ENCODE data around the gene FN3KRP.

Gene FN3KRP

DNA sequence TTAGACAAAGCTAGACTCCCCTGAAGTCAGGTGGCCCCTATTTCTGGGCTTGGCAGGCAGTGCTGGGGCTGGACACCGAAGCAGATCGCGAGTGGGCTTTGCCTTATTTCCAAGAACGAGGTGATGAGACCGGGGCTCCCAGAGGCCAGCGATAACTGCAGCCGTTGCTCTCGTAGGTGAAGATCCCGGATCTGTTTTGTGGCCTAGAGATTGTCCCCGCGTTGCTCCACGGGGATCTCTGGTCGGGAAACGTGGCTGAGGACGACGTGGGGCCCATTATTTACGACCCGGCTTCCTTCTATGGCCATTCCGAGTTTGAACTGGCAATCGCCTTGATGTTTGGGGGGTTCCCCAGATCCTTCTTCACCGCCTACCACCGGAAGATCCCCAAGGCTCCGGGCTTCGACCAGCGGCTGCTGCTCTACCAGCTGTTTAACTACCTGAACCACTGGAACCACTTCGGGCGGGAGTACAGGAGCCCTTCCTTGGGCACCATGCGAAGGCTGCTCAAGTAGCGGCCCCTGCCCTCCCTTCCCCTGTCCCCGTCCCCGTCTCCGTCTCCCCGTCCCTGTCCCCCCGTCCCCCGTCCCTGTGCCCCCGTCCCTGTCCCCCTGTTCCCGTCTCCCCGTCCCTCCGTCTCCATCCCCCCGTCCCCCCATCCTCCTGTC is 33.9 kb downstream of the FN3KRP start:
- DNase-seq (ENCODE audit: insufficient read length, low spot score) (no peak), FAIRE-seq (no peak)
- TF ChIP-seq, protein P1, sequence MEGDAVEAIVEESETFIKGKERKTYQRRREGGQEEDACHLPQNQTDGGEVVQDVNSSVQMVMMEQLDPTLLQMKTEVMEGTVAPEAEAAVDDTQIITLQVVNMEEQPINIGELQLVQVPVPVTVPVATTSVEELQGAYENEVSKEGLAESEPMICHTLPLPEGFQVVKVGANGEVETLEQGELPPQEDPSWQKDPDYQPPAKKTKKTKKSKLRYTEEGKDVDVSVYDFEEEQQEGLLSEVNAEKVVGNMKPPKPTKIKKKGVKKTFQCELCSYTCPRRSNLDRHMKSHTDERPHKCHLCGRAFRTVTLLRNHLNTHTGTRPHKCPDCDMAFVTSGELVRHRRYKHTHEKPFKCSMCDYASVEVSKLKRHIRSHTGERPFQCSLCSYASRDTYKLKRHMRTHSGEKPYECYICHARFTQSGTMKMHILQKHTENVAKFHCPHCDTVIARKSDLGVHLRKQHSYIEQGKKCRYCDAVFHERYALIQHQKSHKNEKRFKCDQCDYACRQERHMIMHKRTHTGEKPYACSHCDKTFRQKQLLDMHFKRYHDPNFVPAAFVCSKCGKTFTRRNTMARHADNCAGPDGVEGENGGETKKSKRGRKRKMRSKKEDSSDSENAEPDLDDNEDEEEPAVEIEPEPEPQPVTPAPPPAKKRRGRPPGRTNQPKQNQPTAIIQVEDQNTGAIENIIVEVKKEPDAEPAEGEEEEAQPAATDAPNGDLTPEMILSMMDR (IDR thresholded peaks at IDR 0.05; ENCODE audit: insufficient read depth, missing control alignments): no peak

DNA sequence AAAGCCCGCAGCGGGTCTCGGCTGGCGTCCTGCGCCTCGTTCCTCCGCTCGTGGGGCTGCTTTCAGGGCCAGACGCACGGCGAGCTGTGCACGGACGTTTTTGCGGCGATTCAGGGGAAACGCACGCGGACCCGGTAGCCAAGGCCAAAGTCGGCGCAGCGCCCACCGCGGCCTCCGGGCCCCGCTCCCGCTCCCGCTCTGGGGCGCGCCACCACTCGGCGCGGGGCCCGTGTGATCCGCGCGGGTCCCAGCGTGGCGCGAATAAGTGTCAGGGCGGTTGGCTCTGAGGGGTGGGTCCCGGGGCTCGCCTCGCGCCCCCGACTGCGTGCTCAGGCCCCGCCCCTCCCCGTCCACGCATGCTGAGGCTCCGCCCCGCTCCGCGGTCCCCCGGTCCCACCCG is 34.7 kb downstream of the FN3KRP start:
- TF ChIP-seq, protein P1 (IDR thresholded peaks at IDR 0.05; ENCODE audit: insufficient read depth, missing control alignments): no peak
- DNase-seq (ENCODE audit: insufficient read length, low spot score) (no peak), FAIRE-seq (no peak)

DNA sequence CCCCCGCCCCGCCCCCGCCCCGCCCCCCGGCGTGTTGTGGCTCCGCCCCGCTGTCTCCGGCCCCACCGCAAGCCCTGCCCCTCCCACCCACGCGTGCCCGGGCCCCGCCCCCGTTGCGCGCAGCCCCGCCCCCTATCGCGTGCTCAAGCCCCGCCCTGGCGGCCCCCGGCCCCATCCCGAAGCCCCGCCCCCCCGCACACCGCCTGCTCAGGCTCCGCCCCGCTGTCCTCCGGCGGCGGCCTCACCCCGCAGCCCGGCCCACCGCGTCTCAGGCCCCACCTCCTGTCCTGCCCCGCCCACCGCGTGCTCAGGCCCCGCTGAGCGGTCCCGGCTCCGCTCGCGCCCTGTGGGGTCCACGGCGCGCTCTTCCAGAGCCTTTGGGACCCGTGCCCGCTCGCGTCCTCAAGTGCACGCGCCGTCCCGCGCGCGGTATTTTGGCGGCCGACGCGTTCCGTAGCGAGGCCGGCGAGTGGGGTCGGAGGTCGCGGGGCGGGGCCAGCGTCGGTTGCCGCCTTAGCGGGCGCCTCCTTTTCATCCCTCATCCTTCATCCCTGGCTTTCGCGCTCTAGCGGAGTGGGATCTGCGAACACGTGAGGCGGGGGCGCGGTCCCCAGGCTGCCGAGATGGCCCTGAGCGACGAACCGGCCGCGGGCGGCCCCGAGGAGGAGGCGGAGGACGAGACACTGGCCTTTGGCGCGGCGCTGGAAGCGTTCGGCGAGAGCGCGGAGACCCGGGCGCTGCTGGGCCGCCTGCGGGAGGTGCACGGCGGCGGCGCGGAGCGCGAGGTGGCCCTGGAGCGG is 35.3 kb downstream of the FN3KRP start, which contains the start of gene TBCD:
Gene TBCD, plus strand, starts transcription at position 495 of the 800 bp plus-strand sequence. Its CDS starts 129 bp downstream, at position 624.
- DNase-seq (ENCODE audit: insufficient read length, low spot score): peak; percentile 78
- TF ChIP-seq, protein P1 (IDR thresholded peaks at IDR 0.05; ENCODE audit: insufficient read depth, missing control alignments): no peak
- no peak for FAIRE-seq

DNA sequence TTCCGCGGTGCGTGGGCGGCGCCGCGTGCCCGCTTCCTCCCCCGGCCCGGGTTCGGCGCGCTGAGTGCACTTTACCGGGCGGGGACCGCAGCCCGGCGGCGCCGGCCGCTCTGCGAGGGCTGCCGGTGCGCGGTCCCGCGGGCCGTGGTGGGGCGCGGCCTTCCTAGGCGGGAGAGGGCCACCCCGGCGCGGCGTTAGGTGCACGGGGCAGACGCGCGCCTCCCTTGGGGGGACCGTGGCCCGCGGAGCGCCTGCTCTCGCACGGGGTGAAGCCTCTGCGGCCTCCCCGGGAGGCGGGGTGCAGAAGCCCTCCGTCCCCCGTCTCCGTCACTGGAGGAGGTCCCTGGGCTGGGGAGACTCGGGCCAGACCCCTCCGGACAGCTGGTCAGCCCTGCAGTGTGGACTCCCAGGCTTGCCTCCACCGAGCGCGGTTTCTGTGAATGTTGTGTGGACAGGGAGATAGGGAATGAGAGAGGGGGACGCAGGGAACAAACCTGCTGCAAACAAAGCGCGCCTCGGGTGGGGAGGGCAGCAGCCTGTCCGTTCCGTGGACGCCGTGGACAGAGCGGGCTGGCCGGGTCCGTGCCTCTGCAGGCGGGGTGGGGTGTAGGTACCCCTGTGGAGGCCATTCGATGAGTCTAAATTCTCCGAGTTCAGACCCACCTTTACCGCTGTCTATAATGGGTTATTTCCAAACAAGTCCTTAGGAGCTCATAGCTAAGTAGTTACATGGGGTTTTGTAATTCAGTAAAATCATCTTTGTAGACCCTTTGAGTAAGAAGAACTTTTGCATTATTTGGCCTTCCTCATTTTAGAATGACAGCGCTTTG is 36.1 kb downstream of the FN3KRP start:
- FAIRE-seq: no peak
- TF ChIP-seq, protein P1 (IDR thresholded peaks at IDR 0.05; ENCODE audit: insufficient read depth, missing control alignments): no peak
- DNase-seq (ENCODE audit: insufficient read length, low spot score): no peak

- TF ChIP-seq, protein P1 (IDR thresholded peaks at IDR 0.05; ENCODE audit: insufficient read depth, missing control alignments): no peak
- FAIRE-seq (no peak), DNase-seq (ENCODE audit: insufficient read length, low spot score) (no peak)
Measured at GRCh38 chr17:82753201-82753464, 36.6 kb downstream of the FN3KRP start.

DNA sequence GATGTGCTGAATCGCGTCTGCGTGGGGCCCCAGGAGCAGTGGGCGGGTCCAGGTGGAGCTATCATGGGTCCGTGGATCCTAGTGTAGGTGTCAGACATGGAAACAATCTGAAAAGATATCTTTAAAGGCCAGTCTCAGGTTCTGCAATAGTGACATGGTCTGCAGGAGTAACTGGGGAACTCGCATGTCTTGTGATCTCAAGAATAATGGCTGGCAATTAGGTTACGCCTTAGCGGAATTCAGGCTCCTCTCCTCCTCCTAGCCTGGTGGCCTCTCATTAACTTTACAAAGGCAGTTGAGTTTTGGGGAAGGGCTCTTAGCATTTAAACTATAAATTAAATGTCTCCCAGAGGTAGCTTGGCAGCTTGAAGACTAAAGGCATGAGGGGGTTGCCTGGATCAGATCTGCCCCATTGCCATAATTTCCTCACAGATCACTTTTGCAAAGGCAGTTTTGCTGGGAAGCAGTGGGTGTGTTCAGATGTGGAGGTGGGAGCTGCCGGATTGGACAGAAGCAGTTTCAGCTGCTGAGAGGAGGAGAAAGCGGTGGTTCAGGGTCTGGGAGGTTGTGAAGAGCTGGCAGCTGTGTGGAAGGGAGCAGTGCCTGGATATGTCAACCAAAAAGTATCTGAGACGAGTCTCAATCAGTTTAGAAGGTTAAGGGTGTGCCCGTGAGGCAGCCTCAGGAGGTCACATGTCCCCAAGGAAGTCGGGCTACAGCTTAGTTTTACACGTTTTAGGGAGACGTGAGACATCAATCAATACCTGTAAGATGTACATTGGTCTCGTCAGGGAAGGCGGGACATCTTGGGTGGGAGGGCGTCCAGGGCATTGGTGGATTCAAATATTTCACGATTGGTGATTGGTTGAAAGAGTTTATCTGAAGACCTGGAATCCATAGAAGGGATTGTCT is 38.0 kb downstream of the FN3KRP start:
- no peak for FAIRE-seq
- TF ChIP-seq, protein P1 (IDR thresholded peaks at IDR 0.05; ENCODE audit: insufficient read depth, missing control alignments): no peak
- DNase-seq (ENCODE audit: insufficient read length, low spot score): no peak

All from D721Med (cell line).